Neural progenitor cell (in vitro differentiated cells): Measurements from ENCODE around the gene FUT7. TPM values are rescaled to one million over a fixed set of nuclear protein-coding genes. Genes with fewer than 3 reads are reported as not detected.
A peak's percentile ranks its signal among the peaks of the same experiment; 100 is the strongest.

Experiments used
- DNase-seq: peaks from one replicate; pipeline ENCODE4 v3.0.0-alpha.2; 2016; ENCODE audit warnings: low spot score
- H2AFZ ChIP-seq: fragments of 200-600 bp; sonication (generic); replicated peaks from 2 replicates; pipeline ENCODE4 v1.6.1; 2016; ENCODE audit warnings: antibody characterized with exemption
- H3F3A ChIP-seq: fragments of 200-600 bp; sonication (generic); 2 replicates; pipeline ENCODE4 v1.6.1; 2016; ENCODE audit warnings: antibody characterized with exemption, low read depth
- H3K27ac ChIP-seq: fragments of 200-600 bp; sonication (generic); 2 replicates; pipeline ENCODE4 v1.5.1; 2016; ENCODE audit warnings: mild to moderate bottlenecking
- H3K27me3 ChIP-seq: fragments of 200-600 bp; sonication (generic); 2 replicates; pipeline ENCODE4 v1.6.1; 2016; ENCODE audit warnings: mild to moderate bottlenecking, moderate library complexity
- H3K36me3 ChIP-seq: fragments of 200-600 bp; sonication (generic); 2 replicates; pipeline ENCODE4 v1.5.1; 2016
- H3K4me1 ChIP-seq: fragments of 200-600 bp; sonication (generic); 2 replicates; pipeline ENCODE4 v1.6.1; 2016; ENCODE audit warnings: mixed run types
- H3K4me2 ChIP-seq: fragments of 200-600 bp; sonication (generic); 2 replicates; pipeline ENCODE4 v1.6.1; 2016
- H3K4me3 ChIP-seq: fragments of 200-600 bp; sonication (generic); 2 replicates; pipeline ENCODE4 v1.5.1; 2016
- H3K79me2 ChIP-seq: fragments of 200-600 bp; sonication (generic); 2 replicates; pipeline ENCODE4 v1.6.1; 2016; ENCODE audit warnings: low read depth
- H3K9ac ChIP-seq: fragments of 200-600 bp; sonication (generic); 2 replicates; pipeline ENCODE4 v1.6.1; 2016
- H3K9me3 ChIP-seq: fragments of 200-600 bp; sonication (generic); 2 replicates; pipeline ENCODE4 v1.5.1; 2016; ENCODE audit warnings: low read depth
- H4K20me1 ChIP-seq: fragments of 200-600 bp; sonication (generic); 2 replicates; pipeline ENCODE4 v1.6.1; 2016; ENCODE audit warnings: low read depth
- H3K27ac Mint-ChIP-seq: 3 replicates; pipeline ENCODE4 v1.8.0; 2021; ENCODE audit warnings: mixed read lengths
- H3K27me3 Mint-ChIP-seq: 2 replicates; pipeline ENCODE4 v1.8.0; 2022; ENCODE audit warnings: low read depth, mild to moderate bottlenecking, inconsistent platforms, moderate library complexity, mixed read lengths; ENCODE audit not compliant: insufficient read depth
- H3K36me3 Mint-ChIP-seq: 3 replicates; pipeline ENCODE4 v1.8.0; 2021; ENCODE audit warnings: mixed read lengths
- H3K4me1 Mint-ChIP-seq: 3 replicates; pipeline ENCODE4 v1.8.0; 2021; ENCODE audit warnings: mixed read lengths
- H3K4me3 Mint-ChIP-seq: 3 replicates; pipeline ENCODE4 v1.8.0; 2021; ENCODE audit warnings: mild to moderate bottlenecking, moderate library complexity, mixed read lengths
- H3K9me3 Mint-ChIP-seq: 3 replicates; pipeline ENCODE4 v1.8.0; 2020; ENCODE audit warnings: mixed read lengths
- EZH2 ChIP-seq: fragments of 200-600 bp; sonication (generic); IDR thresholded peaks from 2 replicates; pipeline ENCODE4 v1.6.1; 2017; ENCODE audit warnings: antibody characterized with exemption, mild to moderate bottlenecking, moderate library complexity
- EZH2phosphoT487 ChIP-seq: fragments of 200-600 bp; sonication (generic); IDR thresholded peaks from 2 replicates; pipeline ENCODE4 v1.6.1; 2017; ENCODE audit warnings: antibody characterized with exemption
- total RNA-seq: library from RNA; depleted of rRNA; stranded (reverse); fragments of >200 nt; gene quantifications from 2 replicates; pipeline ENCODE4 v1.2.3, GENCODE V29; 2015; ENCODE audit warnings: low replicate concordance
- TF ChIP-seq, protein P1 (sequence below): fragments of 200-600 bp; sonication (generic); IDR thresholded peaks from 2 replicates; pipeline ENCODE4 v1.5.1; 2017; ENCODE audit warnings: antibody characterized with exemption, mild to moderate bottlenecking

FUT7 gene
- total RNA-seq, 1 donor from 2014 or later: not detected

DNA sequence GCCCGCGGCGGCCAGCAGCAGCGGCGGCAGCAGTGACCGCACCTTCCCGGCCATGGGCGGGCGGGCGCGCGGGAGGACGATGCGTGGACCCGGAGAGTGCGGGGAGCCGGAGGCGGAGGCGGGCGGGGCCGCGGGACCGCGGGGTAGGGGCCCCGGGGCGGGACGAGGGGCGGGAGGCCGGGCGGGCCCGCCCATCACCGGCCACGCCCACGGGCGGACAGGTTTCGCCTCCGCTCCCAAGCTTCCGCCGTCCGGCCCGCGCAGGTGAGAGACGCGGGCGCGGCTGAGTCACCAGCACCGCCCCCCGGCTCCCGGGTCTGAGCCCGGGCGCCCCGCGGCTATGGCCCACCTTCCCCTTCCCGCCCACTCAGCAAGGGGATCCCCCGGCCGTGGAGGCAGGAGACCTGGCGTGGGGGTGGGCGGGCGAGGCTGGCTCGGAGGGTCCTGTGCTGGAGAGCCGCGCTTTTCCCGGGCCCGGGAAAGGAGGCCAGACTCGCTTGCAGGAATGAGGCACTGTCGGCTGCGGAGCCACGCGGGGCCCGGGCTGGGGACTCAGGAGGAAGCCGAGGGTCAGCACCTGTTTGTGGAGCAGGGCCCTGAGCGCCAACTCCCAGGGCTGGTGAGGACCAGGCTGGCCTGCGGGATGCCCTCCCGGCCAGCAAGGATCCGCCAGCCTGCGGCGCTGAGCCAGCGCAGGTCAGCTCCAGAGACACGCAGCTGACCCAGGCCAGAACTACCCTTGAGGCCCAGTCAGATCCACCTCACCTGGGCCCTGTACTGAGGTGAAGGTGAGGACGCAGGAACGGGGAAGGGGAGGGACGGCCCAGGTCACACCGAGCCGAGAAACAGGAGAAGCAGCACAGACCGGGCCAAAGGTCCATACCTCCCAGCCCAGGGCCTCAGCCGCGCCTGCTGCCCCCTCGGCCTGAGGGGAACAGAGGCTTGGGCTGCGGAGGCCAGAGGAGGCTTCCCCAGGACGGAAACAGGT lies 22.4 kb upstream of the FUT7 start, which contains the start of gene ENTPD2:
ENTPD2 (minus strand) TSS at position 118 of the 988 bp plus-strand sequence; CDS start at position 54, 64 bp downstream.
- Histone ChIP-seq H3K4me1 (peaks cover 17% of the 10 kb centered on the region), H3K9ac (no peak within 1 kb of the TSS), H3K79me2 (no peaks in the 10 kb centered on the region), H4K20me1 (peaks cover 36% of the 10 kb centered on the region), H3K36me3 (no peaks in the 10 kb centered on the region), H2AFZ (no peak within 1 kb of the TSS), H3K4me3 (peak within 1 kb of the TSS; percentile 47), H3F3A (peaks cover 27% of the 10 kb centered on the region), H3K4me2 (peak within 1 kb of the TSS; percentile 87), H3K27me3 (peaks cover 90% of the 10 kb centered on the region), H3K27ac (no peak within 1 kb of the TSS), H3K9me3 (no peaks in the 10 kb centered on the region)
- TF ChIP-seq, protein P1, sequence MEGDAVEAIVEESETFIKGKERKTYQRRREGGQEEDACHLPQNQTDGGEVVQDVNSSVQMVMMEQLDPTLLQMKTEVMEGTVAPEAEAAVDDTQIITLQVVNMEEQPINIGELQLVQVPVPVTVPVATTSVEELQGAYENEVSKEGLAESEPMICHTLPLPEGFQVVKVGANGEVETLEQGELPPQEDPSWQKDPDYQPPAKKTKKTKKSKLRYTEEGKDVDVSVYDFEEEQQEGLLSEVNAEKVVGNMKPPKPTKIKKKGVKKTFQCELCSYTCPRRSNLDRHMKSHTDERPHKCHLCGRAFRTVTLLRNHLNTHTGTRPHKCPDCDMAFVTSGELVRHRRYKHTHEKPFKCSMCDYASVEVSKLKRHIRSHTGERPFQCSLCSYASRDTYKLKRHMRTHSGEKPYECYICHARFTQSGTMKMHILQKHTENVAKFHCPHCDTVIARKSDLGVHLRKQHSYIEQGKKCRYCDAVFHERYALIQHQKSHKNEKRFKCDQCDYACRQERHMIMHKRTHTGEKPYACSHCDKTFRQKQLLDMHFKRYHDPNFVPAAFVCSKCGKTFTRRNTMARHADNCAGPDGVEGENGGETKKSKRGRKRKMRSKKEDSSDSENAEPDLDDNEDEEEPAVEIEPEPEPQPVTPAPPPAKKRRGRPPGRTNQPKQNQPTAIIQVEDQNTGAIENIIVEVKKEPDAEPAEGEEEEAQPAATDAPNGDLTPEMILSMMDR: no peak
- TF ChIP-seq EZH2phosphoT487 (peak; percentile 65), EZH2 (peak; percentile 77)
- H3K9me3 Mint-ChIP-seq: no peaks in the 10 kb centered on the region
- peaks cover 40% of the 10 kb centered on the region for H3K27me3 Mint-ChIP-seq
- no peak within 1 kb of the TSS for H3K27ac Mint-ChIP-seq
- DNase-seq: peak; percentile 56
- H3K4me3 Mint-ChIP-seq: no peak within 1 kb of the TSS
- no peaks in the 10 kb centered on the region for H3K36me3 Mint-ChIP-seq
- H3K4me1 Mint-ChIP-seq: peaks cover 7% of the 10 kb centered on the region

DNA sequence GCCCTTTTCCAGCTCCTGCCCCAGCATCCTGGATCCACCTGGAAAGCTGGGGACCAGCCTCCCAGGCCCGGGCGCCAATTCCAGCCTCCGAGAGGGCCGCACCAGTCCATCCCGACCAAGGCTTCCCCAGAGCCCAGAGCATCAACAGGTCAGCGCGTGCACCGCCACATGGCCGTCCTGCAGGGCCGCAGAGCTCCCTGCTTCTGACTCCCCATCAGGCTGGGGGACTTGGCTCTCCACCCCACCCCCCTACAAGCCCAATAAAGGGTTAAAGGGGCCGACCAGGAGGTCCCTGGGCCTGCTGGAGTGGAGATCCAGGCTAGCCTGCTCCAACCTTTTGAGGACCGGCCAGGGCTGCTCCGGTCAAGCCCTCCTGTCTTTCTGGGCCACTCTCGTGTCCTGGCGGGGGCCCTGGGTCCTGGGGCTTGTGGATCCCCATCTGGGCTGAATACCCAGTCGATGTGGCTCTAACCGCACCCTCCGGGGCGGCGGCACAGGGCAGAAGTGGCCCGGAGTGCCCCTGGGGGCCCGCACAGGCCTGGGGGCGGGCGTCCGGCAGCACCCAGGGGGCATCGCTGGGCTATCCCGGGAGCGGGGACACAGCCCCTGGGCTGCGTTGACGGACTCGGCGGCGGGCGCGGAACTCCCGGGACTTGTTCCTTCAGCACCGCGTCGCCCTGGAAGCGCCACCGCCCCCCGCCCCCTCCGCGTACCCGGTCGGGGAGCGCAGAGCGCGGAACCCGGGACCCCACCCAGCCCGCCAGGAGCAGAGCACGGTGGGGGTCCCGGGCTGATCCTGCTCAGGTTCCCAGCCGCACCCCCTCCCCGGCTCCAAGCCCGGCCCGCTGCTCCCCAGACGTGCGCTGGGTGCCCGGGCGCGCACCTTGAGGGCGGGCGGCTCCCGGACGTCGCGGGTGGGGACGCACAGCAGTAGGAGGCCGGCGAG lies 21.4 kb upstream of the FUT7 start:
- no peak overlapping the region for H3K27ac Mint-ChIP-seq
- Histone ChIP-seq H3K79me2 (no peaks in the 10 kb centered on the region), H3K9me3 (no peaks in the 10 kb centered on the region), H3K4me2 (peak overlapping the region; percentile 87), H3K27ac (no peak overlapping the region), H3K36me3 (no peaks in the 10 kb centered on the region), H3K9ac (no peak overlapping the region), H2AFZ (no peak overlapping the region), H3K4me1 (peaks cover 17% of the 10 kb centered on the region), H3K4me3 (peak overlapping the region; percentile 47), H3K27me3 (peaks cover 100% of the 10 kb centered on the region), H4K20me1 (peaks cover 43% of the 10 kb centered on the region), H3F3A (peaks cover 27% of the 10 kb centered on the region)
- no peak overlapping the region for H3K4me3 Mint-ChIP-seq
- peak; percentile 53 for DNase-seq
- H3K4me1 Mint-ChIP-seq: peaks cover 7% of the 10 kb centered on the region
- H3K36me3 Mint-ChIP-seq: no peaks in the 10 kb centered on the region
- TF ChIP-seq EZH2phosphoT487 (peak; percentile 71), EZH2 (peak; percentile 97)
- TF ChIP-seq, protein P1: no peak
- H3K27me3 Mint-ChIP-seq: peaks cover 41% of the 10 kb centered on the region
- no peaks in the 10 kb centered on the region for H3K9me3 Mint-ChIP-seq

DNA sequence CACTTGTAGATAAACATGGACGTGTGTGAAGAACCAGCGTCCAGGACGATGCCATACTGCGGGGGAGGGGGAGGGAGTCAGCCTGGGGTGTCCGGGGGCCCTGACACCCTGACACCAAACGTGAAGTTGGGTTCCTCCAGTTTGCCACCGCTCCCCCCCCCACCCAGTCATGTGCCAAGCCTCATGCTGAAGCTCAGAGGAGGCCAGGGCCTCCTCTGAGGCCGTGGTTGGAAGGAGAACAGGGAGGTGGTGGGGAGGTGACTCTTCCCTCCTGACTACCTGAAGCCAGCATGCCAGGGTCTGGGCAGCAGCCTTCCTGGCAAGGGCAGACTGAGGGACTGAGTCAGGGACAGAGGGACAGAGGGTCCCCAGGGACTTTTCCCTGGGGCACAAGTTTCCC lies 20.4 kb upstream of the FUT7 start:
- H3K27me3 Mint-ChIP-seq: peaks cover 42% of the 10 kb centered on the region
- Histone ChIP-seq H3K27ac (no peak overlapping the region), H3K4me3 (no peak overlapping the region), H4K20me1 (peaks cover 51% of the 10 kb centered on the region), H3K9ac (no peak overlapping the region), H3K27me3 (peaks cover 100% of the 10 kb centered on the region), H3K9me3 (no peaks in the 10 kb centered on the region), H3K36me3 (no peaks in the 10 kb centered on the region), H3K4me1 (peaks cover 17% of the 10 kb centered on the region), H3K79me2 (no peaks in the 10 kb centered on the region), H2AFZ (no peak overlapping the region), H3K4me2 (no peak overlapping the region), H3F3A (peaks cover 27% of the 10 kb centered on the region)
- H3K36me3 Mint-ChIP-seq: no peaks in the 10 kb centered on the region
- no peaks in the 10 kb centered on the region for H3K9me3 Mint-ChIP-seq
- DNase-seq: no peak
- no peak overlapping the region for H3K4me3 Mint-ChIP-seq
- H3K27ac Mint-ChIP-seq: no peak overlapping the region
- TF ChIP-seq EZH2phosphoT487 (no peak), EZH2 (no peak)
- TF ChIP-seq, protein P1: no peak
- H3K4me1 Mint-ChIP-seq: peaks cover 3% of the 10 kb centered on the region
